ENCODE data around the gene BAG1.
A peak's percentile ranks its signal among the peaks of the same experiment; 100 is the strongest.

The BAG1 gene

DNA sequence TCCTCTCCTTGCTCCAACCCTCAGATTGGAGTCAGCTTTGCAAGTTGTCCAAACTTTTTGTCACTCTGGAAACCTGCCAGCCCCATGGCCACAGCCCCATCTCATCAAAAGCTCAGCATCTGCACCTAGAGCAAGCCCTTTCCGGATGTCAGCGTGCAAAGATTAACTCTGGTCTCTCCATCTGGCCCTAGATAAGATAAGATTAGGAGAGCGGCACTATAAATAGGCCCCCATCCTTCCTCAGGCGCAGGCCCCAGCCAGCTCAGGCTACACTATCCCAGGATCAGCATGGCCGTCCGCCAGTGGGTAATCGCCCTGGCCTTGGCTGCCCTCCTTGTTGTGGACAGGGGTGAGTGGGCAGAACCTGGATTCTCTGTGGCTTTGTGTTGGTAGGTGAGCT, 24.6 kb downstream of the BAG1 start, which contains the start of gene SPINK4:
TSS of gene SPINK4 (plus strand) at position 247 of the 400 bp plus-strand sequence. CDS start at position 289, 42 bp downstream.
- DNase-seq = no peak

DNA sequence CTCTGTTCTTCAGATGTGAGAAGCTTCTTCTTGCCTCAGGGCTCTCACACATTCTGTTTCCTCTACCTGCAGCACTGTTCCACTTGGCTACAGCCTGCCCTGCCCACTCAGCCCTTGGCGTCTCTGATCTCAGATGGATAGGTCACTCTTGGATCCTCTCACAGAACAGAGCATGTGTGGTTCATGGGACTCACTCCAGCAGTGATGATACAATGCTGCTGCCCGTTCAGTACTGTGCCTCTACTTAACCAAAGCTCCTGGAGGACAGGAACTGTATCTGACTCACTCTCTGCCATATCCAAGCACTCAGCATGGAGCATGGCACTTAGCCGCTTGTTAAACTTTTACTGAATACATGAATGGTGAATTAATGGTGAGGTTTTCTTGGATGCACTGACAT, 27.9 kb downstream of the BAG1 start:
- DNase-seq = no peak

DNA sequence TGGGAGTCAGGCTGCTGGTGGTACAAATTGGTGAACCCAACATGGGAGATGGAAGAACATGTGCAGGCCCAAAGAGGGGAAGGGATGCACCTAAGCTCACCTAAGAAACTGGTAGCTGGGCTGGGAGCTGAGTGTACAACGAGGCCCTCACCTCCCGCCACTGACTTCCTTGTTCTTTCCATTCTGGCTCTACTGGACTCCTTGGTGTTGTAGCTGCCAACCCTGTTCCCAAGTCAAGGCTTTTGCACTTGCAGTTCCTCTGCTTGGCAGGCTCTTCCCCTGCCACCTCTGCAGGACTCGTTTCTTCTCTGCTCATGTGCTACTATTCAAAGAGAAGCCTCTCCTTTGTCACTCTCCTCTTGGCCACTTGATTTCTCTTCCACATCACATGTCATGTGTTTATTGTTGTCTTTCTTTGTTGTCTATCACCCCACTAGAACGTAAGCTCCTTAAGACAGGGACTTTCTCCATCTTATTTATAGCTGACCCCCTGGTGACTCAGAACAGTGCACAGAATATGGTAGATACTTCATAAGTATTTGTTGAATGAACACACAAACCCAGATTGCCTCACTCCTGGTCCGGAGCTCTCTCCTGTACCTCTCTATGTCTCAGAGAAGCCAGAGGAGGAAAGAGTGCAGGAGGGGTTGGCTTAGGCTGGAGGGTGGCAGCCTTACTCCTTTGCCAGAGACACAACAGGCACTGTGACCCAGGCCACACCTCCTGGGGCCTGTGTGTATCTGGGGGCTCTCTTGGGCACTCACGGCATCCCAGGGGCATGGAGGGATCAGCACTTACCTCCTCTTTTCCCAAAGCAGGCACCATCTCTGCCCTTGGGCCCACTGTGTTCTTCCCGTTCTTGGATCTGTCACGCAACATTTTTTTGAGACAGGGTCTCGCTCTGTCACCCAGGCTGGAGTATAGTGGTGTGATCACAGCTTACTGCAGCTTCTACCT, 29.7 kb downstream of the BAG1 start:
- DNase-seq = no peak

DNA sequence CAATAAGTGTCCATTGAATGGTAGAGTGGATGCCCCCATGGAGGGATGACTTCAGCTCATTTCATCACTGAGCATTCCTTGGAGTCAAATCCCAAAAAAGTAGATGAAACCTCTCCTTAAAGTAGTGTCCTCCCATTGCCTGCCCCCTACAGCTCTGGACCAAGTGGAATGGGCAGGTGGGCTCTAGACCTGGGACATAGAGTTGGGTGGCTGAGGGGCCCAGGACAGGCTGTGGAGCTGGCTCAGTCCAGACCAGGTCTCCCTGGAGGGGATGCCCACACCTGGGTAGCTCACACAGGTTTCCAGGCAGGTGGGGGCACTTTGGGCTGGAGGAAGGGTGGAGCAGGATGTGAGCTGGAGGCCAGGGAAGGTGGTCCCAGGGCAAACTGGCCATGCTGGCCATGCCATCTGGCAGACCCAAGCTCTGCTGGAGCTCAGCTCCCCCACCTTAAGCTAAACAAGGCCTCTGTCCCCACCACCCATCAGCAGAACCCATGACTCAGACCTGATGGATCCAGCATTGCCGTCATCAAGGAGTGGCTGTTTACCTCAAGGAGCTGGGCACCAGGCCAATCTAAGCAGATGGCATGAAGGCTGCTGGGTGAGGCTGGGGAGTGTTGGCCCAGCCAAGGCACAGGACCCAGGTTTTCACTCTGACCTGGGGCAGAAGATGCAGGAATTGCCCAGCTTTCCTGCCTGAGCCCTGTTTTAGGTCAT, 30.7 kb downstream of the BAG1 start:
- DNase-seq = peak; percentile 95

DNA sequence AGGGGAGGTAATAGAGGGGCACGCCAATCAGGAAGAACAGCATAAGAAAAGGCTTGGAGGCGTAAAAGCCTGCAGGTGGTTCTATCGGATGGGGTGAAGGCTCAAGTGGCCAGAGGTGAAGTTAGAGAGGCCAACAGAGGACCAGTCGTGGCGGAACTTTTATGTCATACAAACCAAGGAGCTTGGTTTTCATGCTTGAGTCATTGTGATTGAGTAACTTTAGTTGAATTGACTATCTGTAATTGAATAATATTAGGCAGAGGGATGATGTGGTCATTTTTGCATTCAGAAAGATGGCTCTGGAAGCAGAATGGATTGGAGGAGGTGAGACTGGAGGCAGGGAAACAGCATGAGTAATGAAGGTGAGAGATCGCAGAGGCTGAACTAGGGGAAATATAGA, 31.7 kb downstream of the BAG1 start:
- no peak for DNase-seq

DNA sequence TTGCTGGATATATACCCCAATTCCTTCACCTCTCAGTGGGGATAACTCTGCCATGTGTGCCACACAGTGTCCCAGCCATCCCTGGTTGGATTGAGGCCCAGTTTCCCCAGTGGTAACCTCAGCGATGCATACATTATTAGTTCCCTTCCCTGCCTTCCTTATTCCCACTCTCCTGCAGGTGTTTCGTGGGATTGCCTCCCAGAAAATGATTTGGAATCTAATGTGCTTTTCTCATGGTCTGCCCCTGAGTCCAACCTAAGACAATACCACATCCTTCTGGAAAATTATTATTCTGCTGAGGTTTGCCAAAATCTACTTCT, 32.9 kb downstream of the BAG1 start:
- no peak for DNase-seq

DNA sequence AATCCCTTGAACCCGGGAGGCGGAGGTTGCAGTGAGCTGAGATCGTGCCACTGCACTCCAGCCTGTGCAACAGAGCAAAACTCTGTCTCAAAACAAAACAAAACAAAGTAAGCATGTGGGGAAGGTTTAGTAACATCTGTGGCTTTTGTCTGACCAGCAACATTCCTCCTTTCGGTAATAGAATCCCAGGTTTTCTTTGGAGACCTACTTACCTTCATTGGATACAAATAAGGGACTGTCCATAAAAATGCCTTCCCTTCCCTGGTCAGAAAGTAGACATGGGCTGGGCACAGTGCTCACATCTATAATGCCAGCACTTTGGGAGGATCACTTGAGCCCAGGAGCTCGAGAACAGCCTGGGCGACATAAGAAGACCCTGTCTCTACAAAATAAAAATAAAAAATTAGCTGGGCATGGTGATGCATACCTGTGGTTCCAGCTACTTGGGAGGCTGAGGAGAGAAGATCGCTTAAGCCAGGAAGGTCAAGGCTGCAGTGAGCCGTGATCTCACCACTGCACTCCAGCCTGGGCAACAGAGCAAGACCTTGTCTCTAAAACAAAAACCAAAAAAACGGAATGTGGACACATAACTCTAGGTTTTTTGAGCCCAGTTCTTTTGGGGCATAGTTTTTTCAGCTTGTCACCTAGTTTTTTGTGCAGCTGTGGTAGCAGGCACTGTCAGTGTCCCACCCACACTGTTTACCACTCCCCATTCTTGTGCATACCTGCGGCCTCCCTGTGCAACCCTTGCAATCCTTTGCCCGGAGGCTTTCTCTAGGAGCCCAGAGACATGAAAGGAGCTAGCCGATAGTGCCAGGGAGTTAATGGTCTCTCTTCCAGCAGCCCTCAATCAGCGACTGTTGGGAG, 33.5 kb downstream of the BAG1 start:
- DNase-seq = no peak

DNA sequence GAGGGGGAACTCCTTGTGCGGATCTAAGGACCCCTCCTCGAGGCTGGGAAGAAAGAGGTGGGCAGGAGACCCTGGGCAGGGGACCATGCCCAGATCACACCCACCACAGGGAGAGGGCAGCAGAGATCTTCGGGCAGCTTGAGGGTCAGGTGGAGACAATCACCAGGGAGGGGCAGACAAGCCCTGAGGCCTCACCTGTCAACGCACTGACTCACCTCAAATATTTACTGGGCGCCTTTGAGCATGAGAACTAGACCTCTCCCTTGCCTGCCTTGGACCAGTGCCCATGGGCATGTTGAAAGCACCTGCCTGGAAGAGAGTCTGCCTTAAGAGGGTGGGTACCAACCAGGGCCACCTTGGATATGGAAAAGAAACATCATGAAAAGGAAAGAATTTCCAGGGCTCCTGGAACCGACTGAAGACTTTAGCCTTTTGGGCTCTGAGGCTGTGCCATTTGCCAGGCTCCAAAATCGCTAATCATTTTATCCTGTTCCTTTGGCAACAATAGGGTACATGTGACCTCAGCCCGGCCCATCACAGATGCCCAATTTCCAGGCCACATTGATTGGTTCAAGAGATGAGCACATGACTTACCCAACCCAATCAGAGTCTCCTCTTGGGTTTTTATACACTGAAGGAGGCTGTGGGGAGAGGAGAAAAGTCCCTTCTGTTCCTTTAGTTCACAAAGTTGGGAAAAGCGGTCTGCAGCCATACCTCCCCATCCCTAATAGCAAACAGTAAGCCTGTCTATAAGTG, 35.0 kb downstream of the BAG1 start:
- peak; percentile 96 for DNase-seq

DNA sequence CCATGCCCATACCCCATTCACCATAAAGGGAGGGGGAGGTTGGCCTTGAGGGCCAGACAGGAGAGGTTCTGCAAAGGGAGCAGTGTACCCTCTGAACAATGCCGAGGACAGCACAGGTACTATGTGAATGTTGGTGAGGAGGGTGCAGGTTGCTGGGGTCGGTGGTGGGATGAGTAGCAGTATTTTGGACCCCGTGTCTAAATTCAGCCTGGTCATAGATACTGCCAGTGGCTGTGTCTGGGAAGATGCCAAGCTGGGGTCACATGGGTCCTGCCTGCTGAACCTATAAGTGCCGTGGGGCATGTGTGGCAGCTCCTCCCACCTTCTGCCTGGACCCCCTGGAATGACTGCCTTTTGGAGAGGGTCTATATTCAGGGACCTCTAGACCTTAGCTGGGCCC, 35.9 kb downstream of the BAG1 start:
- DNase-seq = no peak

DNA sequence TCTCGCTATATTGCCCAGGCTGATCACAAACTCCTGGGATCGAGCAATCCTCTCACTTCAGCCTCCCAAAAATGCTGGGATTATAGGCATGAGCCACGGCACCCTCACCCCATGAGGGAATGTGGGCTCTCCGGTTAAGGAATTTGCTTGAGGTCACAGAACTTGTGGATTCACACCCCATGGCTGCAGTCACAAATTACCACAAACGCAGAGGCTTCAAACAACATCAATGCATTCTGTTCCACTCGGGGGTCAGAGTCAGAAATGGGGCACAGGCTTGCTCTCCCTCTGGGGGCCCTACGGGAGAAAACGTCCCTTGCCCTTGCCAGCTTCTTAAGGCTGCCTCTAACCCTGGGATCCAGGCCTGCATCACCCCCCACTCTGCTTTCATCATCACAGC, 36.8 kb downstream of the BAG1 start:
- DNase-seq = no peak

DNA sequence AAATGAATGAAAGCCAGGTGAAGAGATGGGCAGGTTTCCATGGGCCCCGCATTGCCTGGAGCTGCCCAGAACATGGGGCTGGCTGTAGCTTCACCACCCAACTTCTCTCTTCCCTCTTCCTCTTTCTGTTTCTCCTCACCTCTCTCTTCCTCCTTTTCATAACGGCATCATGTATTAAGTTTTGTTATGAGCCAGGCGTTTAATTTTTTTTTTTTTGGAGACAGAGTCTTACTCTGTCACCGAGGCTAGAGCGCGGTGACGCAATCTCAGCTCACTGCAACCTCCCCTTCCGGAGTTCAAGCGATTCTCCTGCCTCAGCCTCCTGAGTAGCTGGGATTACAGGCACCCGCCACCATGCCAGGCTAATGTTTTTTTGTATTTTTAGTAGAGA, 37.5 kb downstream of the BAG1 start:
- DNase-seq = no peak

DNA sequence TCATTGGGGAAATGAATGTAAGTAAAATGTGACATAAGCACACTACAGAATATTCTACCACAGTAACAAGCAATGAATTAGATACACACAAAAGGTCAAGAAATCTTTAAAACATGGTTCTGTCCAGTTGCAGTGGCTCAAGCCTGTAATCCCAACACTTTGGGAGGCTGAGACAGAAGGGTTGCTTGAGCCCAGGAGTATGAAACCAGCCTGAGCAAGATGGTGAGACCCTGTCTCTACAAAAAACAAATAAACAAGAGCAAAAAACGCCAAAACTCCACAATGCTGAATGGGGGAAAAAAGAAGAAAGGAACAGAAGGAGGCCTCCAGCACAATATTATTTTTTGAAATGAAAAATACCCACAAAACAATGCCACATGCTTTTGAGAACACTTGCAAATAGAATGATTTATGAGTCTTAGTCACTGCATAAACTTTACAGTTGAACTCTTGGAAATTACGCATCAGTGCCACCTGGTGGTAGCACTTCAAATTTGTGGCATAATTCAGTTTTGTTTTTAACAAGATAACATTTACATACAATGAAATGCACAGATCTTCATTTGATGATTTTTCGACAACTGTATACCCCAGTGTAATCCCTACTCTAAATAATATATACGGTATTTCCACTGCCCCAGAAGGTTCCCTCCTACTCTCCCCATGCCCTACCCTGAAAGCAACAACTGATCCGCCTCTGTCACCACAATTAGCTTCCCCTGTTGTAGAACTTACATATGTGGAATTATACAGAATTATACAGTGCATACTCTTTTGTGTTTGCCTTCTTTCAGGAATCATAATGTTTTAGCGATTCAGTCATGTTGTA, 39.0 kb downstream of the BAG1 start:
- DNase-seq = peak; percentile 79

DNA sequence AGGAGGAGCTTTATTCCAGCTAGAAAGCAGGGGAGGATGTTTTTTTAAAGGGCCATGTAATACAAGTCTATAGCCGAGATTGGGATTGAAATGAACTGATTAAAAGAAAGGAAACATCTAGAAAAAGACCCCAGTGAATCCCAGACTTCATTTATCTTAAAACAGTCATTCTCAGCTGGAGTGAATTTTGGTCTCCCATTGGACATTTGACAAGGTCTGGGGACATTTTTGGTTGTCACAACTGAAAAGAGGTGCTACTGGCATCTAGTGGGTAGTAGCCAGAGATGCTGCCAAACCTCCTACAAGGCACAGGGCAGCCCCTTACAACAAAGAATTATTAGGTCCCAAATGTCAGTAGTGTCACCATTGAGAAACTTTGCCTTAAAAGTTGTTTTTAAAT, 40.8 kb downstream of the BAG1 start:
- DNase-seq = peak; percentile 12

DNA sequence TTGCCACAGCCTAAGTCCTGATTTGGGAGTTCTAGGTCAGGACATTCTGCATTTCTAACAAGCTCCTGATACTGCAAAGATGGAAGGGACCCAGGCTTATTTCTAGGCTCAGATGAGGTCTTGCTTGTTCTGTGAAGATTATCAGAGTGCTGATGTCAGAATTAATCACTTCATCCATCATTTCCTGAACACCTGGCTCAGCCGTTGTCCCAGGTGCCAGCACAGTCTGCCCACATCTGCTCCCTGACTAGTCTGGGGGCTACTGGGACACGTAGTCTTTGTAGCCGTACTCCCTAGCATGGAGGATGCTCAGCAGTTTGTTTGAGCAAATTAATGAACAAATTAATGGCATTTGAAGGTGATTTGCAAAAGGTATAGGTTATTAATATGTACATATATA, 42.5 kb downstream of the BAG1 start:
- peak; percentile 52 for DNase-seq

DNA sequence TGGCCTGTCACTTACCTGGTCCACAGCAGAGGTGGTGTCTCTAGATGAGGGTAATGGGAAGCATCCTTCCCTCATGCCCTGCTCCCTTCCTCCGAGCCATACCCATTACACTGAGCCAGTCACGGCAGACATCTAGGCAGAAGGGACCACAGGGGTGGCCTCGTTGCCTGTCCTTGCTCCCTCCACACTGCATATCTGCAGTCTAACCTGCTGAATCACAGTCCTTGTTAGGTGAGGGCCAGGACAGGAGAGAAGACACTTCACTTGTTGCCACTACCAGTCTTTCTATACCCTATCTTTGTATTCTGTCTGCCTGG, 43.0 kb downstream of the BAG1 start:
- no peak for DNase-seq

DNA sequence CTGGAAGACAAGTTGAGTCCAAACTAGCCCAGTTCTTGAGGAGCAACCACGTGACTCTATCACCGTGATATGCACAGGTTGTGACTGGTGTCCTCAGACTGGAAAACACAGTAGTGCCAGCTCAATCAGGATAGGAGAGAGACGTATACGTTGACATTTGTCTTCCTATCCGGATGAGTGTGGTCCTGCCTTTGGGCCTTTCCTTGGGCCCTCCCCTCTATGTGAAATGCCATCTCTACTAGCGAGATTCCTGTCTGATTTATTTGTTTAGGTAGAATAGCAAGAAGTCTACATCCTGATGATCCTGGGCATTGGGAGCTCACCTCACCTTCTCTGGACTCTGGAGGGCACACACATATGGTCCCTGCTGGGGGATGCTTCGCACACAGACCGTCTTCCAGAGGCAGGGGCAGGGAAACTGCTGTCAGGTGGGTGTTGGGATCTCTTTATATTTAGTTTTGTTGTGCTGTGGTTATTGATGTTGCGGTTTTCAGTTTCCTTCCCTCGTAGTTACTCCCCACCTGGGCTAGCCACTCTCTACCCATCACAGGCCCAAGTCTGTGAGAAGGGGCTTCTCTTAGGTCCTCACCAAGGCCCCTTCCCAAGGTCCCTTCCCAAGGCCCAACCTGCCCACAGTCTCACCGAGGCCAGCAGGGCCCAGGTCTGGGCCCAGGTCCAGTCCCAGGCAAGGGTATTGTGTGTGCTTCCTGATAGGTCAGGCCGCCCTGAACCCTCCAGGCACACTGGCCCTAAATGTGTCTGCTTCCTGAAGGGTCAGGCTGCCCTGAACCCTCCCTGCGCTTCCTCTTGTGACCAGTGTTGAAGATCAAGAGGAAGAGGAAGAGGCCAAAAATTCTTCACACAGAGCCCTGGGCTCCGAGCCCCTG, 43.6 kb downstream of the BAG1 start:
- DNase-seq = no peak

DNA sequence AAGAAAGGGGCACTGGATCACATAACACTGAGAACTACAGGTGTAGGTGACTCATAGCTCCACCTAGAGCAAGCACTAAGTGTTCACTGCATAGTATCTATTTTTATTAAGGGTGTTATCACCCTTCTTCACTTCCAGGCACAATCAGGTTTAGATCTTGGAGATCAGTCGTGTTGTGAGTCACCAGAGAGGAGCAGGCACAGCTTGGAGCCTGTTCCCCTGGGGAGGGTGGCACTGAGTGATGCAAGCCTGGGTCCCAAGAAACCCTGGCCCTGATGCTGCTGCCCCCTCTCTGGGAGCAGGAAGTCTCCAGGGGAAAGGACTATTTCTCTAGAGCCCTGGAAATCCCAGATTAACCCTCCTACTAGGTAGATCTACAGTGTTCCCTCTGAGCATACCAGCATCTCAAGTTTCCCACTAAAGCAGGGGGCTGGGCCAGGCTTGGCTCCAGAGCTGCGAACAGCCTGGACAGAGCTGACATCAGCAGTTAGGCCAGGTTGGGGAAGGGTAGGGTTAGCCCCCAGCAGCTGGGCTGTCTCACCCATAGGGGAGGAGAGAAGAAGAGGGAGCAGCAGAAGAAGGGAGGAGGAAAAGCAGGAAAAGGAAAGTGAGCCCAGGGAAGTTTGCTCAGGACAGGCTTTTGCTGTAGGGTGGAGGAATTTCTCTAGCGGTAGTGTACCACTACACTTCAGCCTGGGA, 52.7 kb downstream of the BAG1 start:
- no peak for DNase-seq

DNA sequence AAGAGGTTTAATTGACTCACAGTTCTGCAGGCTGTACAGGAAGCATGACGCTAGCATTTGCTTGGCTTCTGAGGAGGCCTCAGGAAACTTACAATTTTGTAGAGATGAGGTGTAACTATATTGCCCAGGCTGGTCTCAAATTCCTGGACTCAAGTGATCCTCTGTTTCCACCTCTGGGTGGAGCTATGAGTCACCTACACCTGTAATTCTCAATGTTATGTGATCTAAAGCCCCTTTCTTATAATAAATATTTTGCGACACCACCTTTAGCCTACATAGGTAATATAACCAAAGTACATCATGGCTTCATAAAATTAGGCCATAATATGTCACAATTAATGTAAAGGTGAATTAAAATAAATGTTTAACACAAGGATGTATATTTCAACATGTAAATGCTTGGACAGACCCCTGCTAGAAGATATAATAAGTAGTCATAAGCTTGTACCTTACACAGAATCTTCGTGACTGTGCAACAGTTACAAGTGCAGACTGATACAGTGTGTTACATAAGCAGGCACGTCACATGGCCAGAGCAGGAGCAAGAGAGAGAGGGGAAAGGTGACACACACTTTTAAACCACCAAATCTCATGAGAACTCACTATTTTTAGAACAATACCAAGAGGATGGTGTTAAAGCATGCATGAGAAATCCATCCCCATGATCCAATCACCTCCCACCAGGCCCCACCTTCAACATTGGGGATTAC, 54.3 kb downstream of the BAG1 start:
- DNase-seq = no peak

DNA sequence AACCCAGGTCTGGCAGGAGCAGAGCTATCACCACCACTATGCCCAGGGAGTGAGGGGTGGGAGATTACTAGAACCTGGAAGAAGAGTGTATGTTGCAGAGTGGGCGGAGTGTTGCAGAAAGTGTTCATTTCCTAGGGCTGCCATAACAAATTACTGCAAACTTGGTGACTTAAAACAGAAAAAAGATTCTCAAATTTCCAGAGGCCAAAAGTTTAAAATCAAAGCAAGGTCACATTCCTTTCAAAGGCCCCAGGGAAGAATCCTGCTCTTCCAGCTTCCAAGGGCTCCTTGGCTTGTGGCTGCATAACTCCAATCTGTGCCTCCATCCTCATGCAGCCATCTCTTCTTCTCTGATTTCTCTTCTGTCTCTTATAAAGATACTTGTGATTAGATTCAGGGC, 55.1 kb downstream of the BAG1 start:
- no peak for DNase-seq
